ENCODE results near the gene LMNTD2.

LMNTD2 gene

GRCh38 chr11:592501-592900 is 32.0 kb upstream of the LMNTD2 start:
- Histone ChIP-seq H2AK5ac (ENCODE audit: low read length, severe bottlenecking) (no peak overlapping the region), H4K91ac (ENCODE audit: low read length) (no peak overlapping the region), H2BK12ac (ENCODE audit: low read length in 2 of 2) (no peak overlapping the region), H3K9me3 (ENCODE audit: control insufficient read depth, low read length) (no peaks in the 10 kb centered on the region), H3K23ac (ENCODE audit: low read length in 2 of 2) (no peak overlapping the region), H4K8ac (ENCODE audit: low read length) (no peak overlapping the region), H3K27ac (ENCODE audit: low read length, poor library complexity, severe bottlenecking) (no peak overlapping the region), H2BK15ac (ENCODE audit: low read depth, poor library complexity, severe bottlenecking) (no peak overlapping the region), H3K4ac (ENCODE audit: low read depth in 1 of 2, low read length in 2 of 2) (no peak overlapping the region), H2BK5ac (ENCODE audit: low read depth, low read length, poor library complexity, severe bottlenecking) (no peak overlapping the region), H3K36me3 (ENCODE audit: control insufficient read depth in 1 of 2, insufficient read depth in 2 of 2, low read depth in 1 of 2, low read length in 2 of 2) (peaks cover 77 to 89% of the 10 kb centered on the region in 2 experiments), H3K14ac (ENCODE audit: low read length in 2 of 2) (no peak overlapping the region), H3K4me3 (ENCODE audit: insufficient read depth in 1 of 2, low read depth in 1 of 2, low read length in 2 of 2) (no peak overlapping the region), H3K79me1 (replicated peaks; ENCODE audit: low read length, poor library complexity, severe bottlenecking) (peaks cover 43% of the 10 kb centered on the region), H2AFZ (ENCODE audit: low read depth, low read length) (no peak overlapping the region), H3K4me2 (ENCODE audit: low read length, poor library complexity, severe bottlenecking) (no peak overlapping the region), H2BK120ac (ENCODE audit: low read depth, low read length) (no peak overlapping the region), H3K18ac (ENCODE audit: low read depth in 1 of 2, low read length in 2 of 2) (no peak overlapping the region), H3K4me1 (ENCODE audit: control insufficient read depth, insufficient read depth, low read depth, low read length) (peaks cover 10% of the 10 kb centered on the region), H3K9ac (ENCODE audit: low read length) (no peak overlapping the region), H3K27me3 (ENCODE audit: control insufficient read depth in 1 of 2, insufficient read depth in 1 of 2, low read length in 2 of 2) (no peaks in the 10 kb centered on the region)
- DNase-seq, result no peak
- WGBS, result 96% methylated on average over 22 of the region's 22 CpGs

GRCh38 chr11:590997-591396 is 30.5 kb upstream of the LMNTD2 start:
- no peak overlapping the region for H3K4me2 ChIP-seq (ENCODE audit: low read length, poor library complexity, severe bottlenecking)
- no peak overlapping the region for H2AK5ac ChIP-seq (ENCODE audit: low read length, severe bottlenecking)
- no peak overlapping the region for H3K14ac ChIP-seq (ENCODE audit: low read length in 2 of 2)
- no peak overlapping the region for H2BK5ac ChIP-seq (ENCODE audit: low read depth, low read length, poor library complexity, severe bottlenecking)
- H4K91ac ChIP-seq (ENCODE audit: low read length), result no peak overlapping the region
- H2BK12ac ChIP-seq (ENCODE audit: low read length in 2 of 2), result no peak overlapping the region
- no peak overlapping the region for H3K23ac ChIP-seq (ENCODE audit: low read length in 2 of 2)
- H3K18ac ChIP-seq (ENCODE audit: low read depth in 1 of 2, low read length in 2 of 2), result no peak overlapping the region
- no peaks in the 10 kb centered on the region for H3K27me3 ChIP-seq (ENCODE audit: control insufficient read depth in 1 of 2, insufficient read depth in 1 of 2, low read length in 2 of 2)
- peaks cover 32% of the 10 kb centered on the region for H3K79me1 ChIP-seq (replicated peaks; ENCODE audit: low read length, poor library complexity, severe bottlenecking)
- H3K4me1 ChIP-seq (ENCODE audit: control insufficient read depth, insufficient read depth, low read depth, low read length), result peaks cover 13% of the 10 kb centered on the region
- DNase-seq, result no peak
- H3K4ac ChIP-seq (ENCODE audit: low read depth in 1 of 2, low read length in 2 of 2), result no peak overlapping the region
- no peaks in the 10 kb centered on the region for H3K9me3 ChIP-seq (ENCODE audit: control insufficient read depth, low read length)
- H3K27ac ChIP-seq (ENCODE audit: low read length, poor library complexity, severe bottlenecking), result no peak overlapping the region
- no peak overlapping the region for H3K9ac ChIP-seq (ENCODE audit: low read length)
- H3K36me3 ChIP-seq (ENCODE audit: control insufficient read depth in 1 of 2, insufficient read depth in 2 of 2, low read depth in 1 of 2, low read length in 2 of 2), result peaks cover 77 to 90% of the 10 kb centered on the region in 2 experiments
- WGBS, result 88% methylated on average over 11 of the region's 11 CpGs
- H2BK15ac ChIP-seq (ENCODE audit: low read depth, poor library complexity, severe bottlenecking), result no peak overlapping the region
- no peak overlapping the region for H4K8ac ChIP-seq (ENCODE audit: low read length)
- H2BK120ac ChIP-seq (ENCODE audit: low read depth, low read length), result peak overlapping the region; percentile 4
- no peak overlapping the region for H2AFZ ChIP-seq (ENCODE audit: low read depth, low read length)
- no peak overlapping the region for H3K4me3 ChIP-seq (ENCODE audit: insufficient read depth in 1 of 2, low read depth in 1 of 2, low read length in 2 of 2)

GRCh38 chr11:589798-590197 is 29.3 kb upstream of the LMNTD2 start:
- Histone ChIP-seq H2AFZ (ENCODE audit: low read depth, low read length) (no peak overlapping the region), H2BK5ac (ENCODE audit: low read depth, low read length, poor library complexity, severe bottlenecking) (no peak overlapping the region), H2BK15ac (ENCODE audit: low read depth, poor library complexity, severe bottlenecking) (no peak overlapping the region), H3K4me3 (ENCODE audit: insufficient read depth in 1 of 2, low read depth in 1 of 2, low read length in 2 of 2) (no peak overlapping the region), H3K4me2 (ENCODE audit: low read length, poor library complexity, severe bottlenecking) (no peak overlapping the region), H3K79me1 (replicated peaks; ENCODE audit: low read length, poor library complexity, severe bottlenecking) (peaks cover 24% of the 10 kb centered on the region), H3K14ac (ENCODE audit: low read length in 2 of 2) (no peak overlapping the region), H3K4ac (ENCODE audit: low read depth in 1 of 2, low read length in 2 of 2) (no peak overlapping the region), H2BK12ac (ENCODE audit: low read length in 2 of 2) (no peak overlapping the region), H4K91ac (ENCODE audit: low read length) (no peak overlapping the region), H2BK120ac (ENCODE audit: low read depth, low read length) (no peak overlapping the region), H2AK5ac (ENCODE audit: low read length, severe bottlenecking) (no peak overlapping the region), H3K9me3 (ENCODE audit: control insufficient read depth, low read length) (no peaks in the 10 kb centered on the region), H3K36me3 (ENCODE audit: control insufficient read depth in 1 of 2, insufficient read depth in 2 of 2, low read depth in 1 of 2, low read length in 2 of 2) (peaks cover 68 to 79% of the 10 kb centered on the region in 2 experiments), H3K27ac (ENCODE audit: low read length, poor library complexity, severe bottlenecking) (no peak overlapping the region), H3K27me3 (ENCODE audit: control insufficient read depth in 1 of 2, insufficient read depth in 1 of 2, low read length in 2 of 2) (no peaks in the 10 kb centered on the region), H4K8ac (ENCODE audit: low read length) (no peak overlapping the region), H3K23ac (ENCODE audit: low read length in 2 of 2) (no peak overlapping the region), H3K18ac (ENCODE audit: low read depth in 1 of 2, low read length in 2 of 2) (no peak overlapping the region), H3K9ac (ENCODE audit: low read length) (no peak overlapping the region), H3K4me1 (ENCODE audit: control insufficient read depth, insufficient read depth, low read depth, low read length) (peaks cover 13% of the 10 kb centered on the region)
- WGBS, result 97% methylated on average over 26 of the region's 26 CpGs
- DNase-seq, result no peak

- no peaks in the 10 kb centered on the region for H3K9me3 ChIP-seq (ENCODE audit: control insufficient read depth, low read length)
- no peak overlapping the region for H2BK15ac ChIP-seq (ENCODE audit: low read depth, poor library complexity, severe bottlenecking)
- peak; percentile 96 for DNase-seq
- H2AK5ac ChIP-seq (ENCODE audit: low read length, severe bottlenecking), result no peak overlapping the region
- peaks cover 68 to 72% of the 10 kb centered on the region in 2 experiments for H3K36me3 ChIP-seq (ENCODE audit: control insufficient read depth in 1 of 2, insufficient read depth in 2 of 2, low read depth in 1 of 2, low read length in 2 of 2)
- H3K4me1 ChIP-seq (ENCODE audit: control insufficient read depth, insufficient read depth, low read depth, low read length), result peaks cover 10% of the 10 kb centered on the region
- no peak overlapping the region for H2AFZ ChIP-seq (ENCODE audit: low read depth, low read length)
- H3K27ac ChIP-seq (ENCODE audit: low read length, poor library complexity, severe bottlenecking), result peak overlapping the region; percentile 79
- H3K79me1 ChIP-seq (replicated peaks; ENCODE audit: low read length, poor library complexity, severe bottlenecking), result peaks cover 19% of the 10 kb centered on the region
- H2BK5ac ChIP-seq (ENCODE audit: low read depth, low read length, poor library complexity, severe bottlenecking), result no peak overlapping the region
- no peak overlapping the region for H3K4me3 ChIP-seq (ENCODE audit: insufficient read depth in 1 of 2, low read depth in 1 of 2, low read length in 2 of 2)
- no peak overlapping the region for H3K4ac ChIP-seq (ENCODE audit: low read depth in 1 of 2, low read length in 2 of 2)
- no peak overlapping the region for H4K91ac ChIP-seq (ENCODE audit: low read length)
- no peaks in the 10 kb centered on the region for H3K27me3 ChIP-seq (ENCODE audit: control insufficient read depth in 1 of 2, insufficient read depth in 1 of 2, low read length in 2 of 2)
- no peak overlapping the region for H4K8ac ChIP-seq (ENCODE audit: low read length)
- no peak overlapping the region for H3K4me2 ChIP-seq (ENCODE audit: low read length, poor library complexity, severe bottlenecking)
- H3K14ac ChIP-seq (ENCODE audit: low read length in 2 of 2), result no peak overlapping the region
- peak overlapping the region in 1 of 2 experiments; percentile 19 for H3K18ac ChIP-seq (ENCODE audit: low read depth in 1 of 2, low read length in 2 of 2)
- H3K23ac ChIP-seq (ENCODE audit: low read length in 2 of 2), result no peak overlapping the region
- H3K9ac ChIP-seq (ENCODE audit: low read length), result no peak overlapping the region
- no peak overlapping the region for H2BK12ac ChIP-seq (ENCODE audit: low read length in 2 of 2)
- 0% methylated on average over 6 of the region's 6 CpGs for WGBS
- H2BK120ac ChIP-seq (ENCODE audit: low read depth, low read length), result no peak overlapping the region
Measured at GRCh38 chr11:587978-588380, 27.4 kb upstream of the LMNTD2 start.
